ENCODE data around the gene LMBRD2. TPM values are rescaled to one million over a fixed set of nuclear protein-coding genes. Genes with fewer than 3 reads are reported as not detected.
"Not testable (repeated sequence)": the region's sequence is repeated elsewhere in the genome, so short reads cannot be mapped to it uniquely, and the experiment has no call there.

Gene LMBRD2
- total RNA-seq (10 to 100 TPM in 1 of 2 donors, 1 to 10 TPM in 1; 5.9 to 10.7 TPM), total RNA-seq (26.2 to 40.7 reads per million in 2 donors)

DNA sequence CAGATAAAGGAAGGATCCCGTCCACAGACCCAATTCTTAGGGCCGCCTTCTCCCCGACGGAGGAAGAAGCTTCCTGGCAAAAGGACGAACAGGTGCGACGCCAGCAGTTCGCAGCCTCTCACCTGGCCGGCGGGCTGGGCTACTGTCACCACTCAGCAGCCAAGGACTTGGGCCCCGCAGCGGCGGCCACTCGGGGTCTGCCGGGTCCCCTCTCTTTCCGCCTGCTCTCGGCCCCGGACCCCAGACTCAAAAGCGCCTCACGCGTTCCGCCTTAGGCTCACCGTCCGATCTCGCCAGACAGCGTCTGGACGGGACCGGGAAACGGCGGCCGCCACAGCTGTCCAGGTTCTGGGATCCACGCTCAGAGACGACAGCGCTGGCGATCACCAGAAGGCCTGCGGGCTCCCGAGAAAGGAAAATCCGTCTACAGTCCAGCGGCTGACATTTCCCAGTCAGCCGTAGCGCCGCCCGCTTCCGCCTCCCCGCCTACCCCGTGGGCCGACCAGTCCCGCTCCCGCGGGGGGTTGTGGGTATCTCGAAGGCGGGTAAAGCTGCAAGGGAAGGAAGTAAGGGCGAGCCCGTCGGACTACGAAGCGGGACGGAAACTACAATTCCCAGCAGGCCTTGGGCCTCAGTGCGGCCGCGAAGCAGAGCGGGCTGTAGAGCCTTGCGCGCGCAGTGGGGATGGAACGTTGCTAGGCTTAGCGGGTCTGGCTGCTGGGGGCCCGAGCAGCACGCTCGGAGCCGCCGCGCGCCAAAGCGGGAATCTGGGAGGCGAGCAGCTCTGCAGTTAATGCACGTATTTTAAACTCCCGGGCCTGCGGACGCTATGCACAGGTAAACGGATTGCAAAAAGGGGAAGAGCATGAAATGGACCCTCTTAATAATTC, at the start of gene LMBRD2, which contains the start of gene SKP2:
LMBRD2 (minus strand) TSS at position 454 of the 890 bp plus-strand sequence. CDS start 8,538 bp downstream, outside the sequence.
SKP2 (plus strand) TSS at position 678 of the 890 bp plus-strand sequence; CDS start at position 830, 152 bp downstream.
- Mint-ChIP-seq H3K27me3 (no peaks in the 10 kb centered on the region), H3K36me3 (ENCODE audit: low read depth) (peaks cover 7% of the 10 kb centered on the region), H3K4me1 (peaks cover 35% of the 10 kb centered on the region), H3K27ac (peak within 1 kb of the TSS; percentile 90), H3K4me3 (peak within 1 kb of the TSS; percentile 96)
- H3K9me3 ChIP-seq (ENCODE audit: control insufficient read depth, low read length, poor library complexity, severe bottlenecking), result no peaks in the 10 kb centered on the region
- DNase-seq, result peak; percentile 94 to 95 (median 94)
- ATAC-seq, result peak; percentile 99

DNA sequence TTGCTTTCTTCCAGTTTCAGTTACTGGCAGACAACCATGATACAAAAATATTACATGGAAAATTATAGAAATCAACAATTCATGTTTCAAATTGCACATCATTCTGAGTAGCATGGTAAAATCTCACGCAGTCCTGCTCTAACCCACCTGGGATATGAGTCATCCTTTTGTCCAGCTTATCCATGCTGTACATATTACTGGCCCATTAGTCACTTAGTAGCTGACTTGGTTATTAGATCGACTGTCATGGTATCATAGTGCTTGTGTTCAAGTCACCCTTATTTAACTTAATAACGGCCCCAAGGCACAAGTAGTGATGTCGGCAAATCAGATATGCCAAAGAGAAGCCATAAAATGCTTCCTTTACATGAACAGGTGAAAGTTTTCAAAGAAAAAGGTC, 48.8 kb upstream of the LMBRD2 start:
- Mint-ChIP-seq H3K36me3 (ENCODE audit: low read depth) (peaks cover 7% of the 10 kb centered on the region), H3K27ac (no peak overlapping the region), H3K4me1 (peaks cover 5% of the 10 kb centered on the region), H3K4me3 (no peak overlapping the region), H3K27me3 (no peaks in the 10 kb centered on the region)
- no peaks in the 10 kb centered on the region for H3K9me3 ChIP-seq (ENCODE audit: control insufficient read depth, low read length, poor library complexity, severe bottlenecking)
- DNase-seq, result no peak
- ATAC-seq, result no peak

DNA sequence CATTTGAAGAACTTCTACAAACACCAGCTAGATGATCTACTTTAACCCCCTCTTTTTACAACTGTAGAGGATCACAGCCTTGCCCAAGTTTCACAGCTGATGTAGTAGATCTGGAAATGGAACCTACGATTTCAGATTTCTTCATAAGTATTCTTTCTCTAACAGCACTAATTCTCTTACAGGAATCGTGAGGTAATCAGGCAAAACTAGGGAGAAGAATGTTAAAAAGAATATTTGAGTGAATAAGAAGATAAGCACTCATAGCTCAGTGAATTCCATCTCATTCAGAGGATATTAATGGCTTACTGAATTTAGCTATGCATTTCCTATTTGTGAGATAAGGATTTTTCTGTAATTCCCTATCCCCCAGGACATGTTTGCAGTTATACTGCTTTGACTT, 47.9 kb upstream of the LMBRD2 start:
- peaks cover 3% of the 10 kb centered on the region for H3K4me1 Mint-ChIP-seq
- ATAC-seq (no peak), DNase-seq (no peak)
- peaks cover 3% of the 10 kb centered on the region for H3K36me3 Mint-ChIP-seq (ENCODE audit: low read depth)
- no peak overlapping the region for H3K4me3 Mint-ChIP-seq
- H3K9me3 ChIP-seq (ENCODE audit: control insufficient read depth, low read length, poor library complexity, severe bottlenecking), result no peaks in the 10 kb centered on the region
- H3K27me3 Mint-ChIP-seq, result no peaks in the 10 kb centered on the region
- H3K27ac Mint-ChIP-seq, result no peak overlapping the region

DNA sequence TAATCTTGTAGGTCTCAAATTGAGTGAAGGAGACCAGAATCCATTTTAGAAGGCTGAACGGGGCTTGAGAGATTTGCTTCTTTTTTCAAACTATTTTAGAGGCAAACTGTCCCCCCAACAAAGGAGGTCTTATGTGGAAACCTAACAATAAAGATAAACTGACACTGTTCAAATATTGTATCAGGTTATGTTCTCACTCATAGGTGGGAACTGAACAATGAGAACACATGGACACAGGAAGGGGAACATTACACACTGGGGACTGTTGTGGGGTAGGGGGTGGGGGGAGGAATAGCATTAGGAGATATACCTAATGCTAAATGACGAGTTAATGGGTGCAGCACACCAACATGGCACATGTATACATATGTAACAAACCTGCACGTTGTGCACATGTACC, 47.1 kb upstream of the LMBRD2 start:
- not testable (repeated sequence) for DNase-seq; H3K36me3 Mint-ChIP-seq (ENCODE audit: low read depth); H3K27ac Mint-ChIP-seq; H3K27me3 Mint-ChIP-seq; H3K4me3 Mint-ChIP-seq; H3K9me3 ChIP-seq (ENCODE audit: control insufficient read depth, low read length, poor library complexity, severe bottlenecking); H3K4me1 Mint-ChIP-seq; ATAC-seq

DNA sequence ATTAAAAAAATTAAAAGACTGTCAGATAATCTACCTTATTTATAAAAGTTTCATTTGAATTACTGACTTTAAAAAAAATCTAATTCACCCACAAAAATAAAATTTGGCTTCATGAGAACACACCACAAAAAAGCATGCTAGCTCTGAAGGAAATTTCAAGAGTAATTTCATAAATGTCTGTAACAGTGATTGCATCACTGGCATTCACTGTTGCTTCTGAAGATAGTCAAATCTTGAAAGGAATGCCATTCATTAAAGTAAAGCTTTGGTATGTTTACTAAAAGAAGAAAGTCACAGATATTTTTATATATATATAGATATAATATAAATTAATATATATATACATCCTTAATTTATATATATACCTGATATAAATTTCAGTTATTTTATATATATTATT, 46.6 kb upstream of the LMBRD2 start:
- Mint-ChIP-seq H3K4me3 (no peak overlapping the region), H3K27ac (no peak overlapping the region), H3K36me3 (ENCODE audit: low read depth) (peaks cover 3% of the 10 kb centered on the region)

DNA sequence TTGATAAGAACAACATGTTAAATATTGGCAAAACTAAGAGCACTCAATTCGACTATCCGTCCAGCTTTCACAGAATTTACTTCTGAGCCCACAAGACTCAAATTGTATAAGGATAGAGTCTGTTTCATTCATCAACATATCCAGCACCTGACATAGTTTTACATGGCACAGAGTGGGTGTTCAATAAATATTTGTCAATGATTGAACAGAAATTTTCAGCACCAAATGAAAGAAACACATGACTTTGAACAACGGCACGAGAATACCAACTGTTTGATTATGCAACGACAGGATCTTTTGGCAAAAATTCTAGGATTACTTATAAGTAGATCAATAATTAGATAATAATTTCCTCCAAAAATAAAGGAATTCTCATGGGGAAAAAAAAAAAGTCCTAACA, 42.1 kb upstream of the LMBRD2 start:
- no peaks in the 10 kb centered on the region for H3K9me3 ChIP-seq (ENCODE audit: control insufficient read depth, low read length, poor library complexity, severe bottlenecking)
- DNase-seq (no peak), ATAC-seq (no peak)
- Mint-ChIP-seq H3K27ac (no peak overlapping the region), H3K4me1 (no peaks in the 10 kb centered on the region), H3K36me3 (ENCODE audit: low read depth) (peaks cover 3% of the 10 kb centered on the region), H3K4me3 (no peak overlapping the region), H3K27me3 (no peaks in the 10 kb centered on the region)

More for the DNA sequence above, 46.6 kb upstream of the LMBRD2 start:
- H3K9me3 ChIP-seq (ENCODE audit: control insufficient read depth, low read length, poor library complexity, severe bottlenecking), result no peaks in the 10 kb centered on the region
- H3K4me1 Mint-ChIP-seq, result peaks cover 1% of the 10 kb centered on the region
- no peaks in the 10 kb centered on the region for H3K27me3 Mint-ChIP-seq
- no peak for DNase-seq
- no peak for ATAC-seq

DNA sequence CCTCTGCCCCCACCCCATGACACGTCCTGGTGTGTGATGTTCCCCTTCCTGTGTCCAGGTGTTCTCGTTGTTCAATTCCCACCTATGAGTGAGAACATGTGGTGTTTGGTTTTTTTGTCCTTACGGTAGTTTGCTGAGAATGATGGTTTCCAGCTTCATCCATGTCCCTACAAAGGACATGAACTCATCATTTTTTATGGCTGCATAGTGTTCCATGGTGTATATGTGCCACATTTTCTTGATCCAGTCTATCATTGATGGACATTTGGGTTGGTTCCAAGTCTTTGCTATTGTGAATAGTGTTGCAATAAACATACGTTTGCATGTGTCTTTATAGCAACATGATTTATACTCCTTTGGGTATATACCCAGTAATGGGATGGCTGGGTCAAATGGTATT, 32.7 kb upstream of the LMBRD2 start:
- ATAC-seq; H3K27me3 Mint-ChIP-seq; H3K9me3 ChIP-seq (ENCODE audit: control insufficient read depth, low read length, poor library complexity, severe bottlenecking); H3K4me3 Mint-ChIP-seq; H3K4me1 Mint-ChIP-seq; H3K27ac Mint-ChIP-seq; DNase-seq: not testable (repeated sequence)
- H3K36me3 Mint-ChIP-seq (ENCODE audit: low read depth), result peaks cover 13% of the 10 kb centered on the region

DNA sequence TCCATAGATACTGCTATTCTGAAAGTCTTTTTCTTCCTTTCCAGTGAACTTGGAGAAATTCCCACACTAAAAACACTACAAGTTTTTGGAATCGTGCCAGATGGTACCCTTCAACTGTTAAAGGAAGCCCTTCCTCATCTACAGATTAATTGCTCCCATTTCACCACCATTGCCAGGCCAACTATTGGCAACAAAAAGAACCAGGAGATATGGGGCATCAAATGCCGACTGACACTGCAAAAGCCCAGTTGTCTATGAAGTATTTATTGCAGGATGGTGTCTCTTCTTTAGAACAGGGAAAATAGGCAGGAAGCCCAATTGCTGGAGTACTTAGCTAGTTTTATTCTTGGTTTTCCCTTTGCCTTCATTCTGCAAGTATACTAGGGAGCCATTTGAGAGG, 30.1 kb upstream of the LMBRD2 start:
- no peak overlapping the region for H3K27ac Mint-ChIP-seq
- ATAC-seq (no peak), DNase-seq (no peak)
- peaks cover 11% of the 10 kb centered on the region for H3K36me3 Mint-ChIP-seq (ENCODE audit: low read depth)
- H3K9me3 ChIP-seq (ENCODE audit: control insufficient read depth, low read length, poor library complexity, severe bottlenecking), result no peaks in the 10 kb centered on the region
- H3K4me3 Mint-ChIP-seq, result peak overlapping the region; percentile 9
- peaks cover 5% of the 10 kb centered on the region for H3K4me1 Mint-ChIP-seq
- H3K27me3 Mint-ChIP-seq, result no peaks in the 10 kb centered on the region

DNA sequence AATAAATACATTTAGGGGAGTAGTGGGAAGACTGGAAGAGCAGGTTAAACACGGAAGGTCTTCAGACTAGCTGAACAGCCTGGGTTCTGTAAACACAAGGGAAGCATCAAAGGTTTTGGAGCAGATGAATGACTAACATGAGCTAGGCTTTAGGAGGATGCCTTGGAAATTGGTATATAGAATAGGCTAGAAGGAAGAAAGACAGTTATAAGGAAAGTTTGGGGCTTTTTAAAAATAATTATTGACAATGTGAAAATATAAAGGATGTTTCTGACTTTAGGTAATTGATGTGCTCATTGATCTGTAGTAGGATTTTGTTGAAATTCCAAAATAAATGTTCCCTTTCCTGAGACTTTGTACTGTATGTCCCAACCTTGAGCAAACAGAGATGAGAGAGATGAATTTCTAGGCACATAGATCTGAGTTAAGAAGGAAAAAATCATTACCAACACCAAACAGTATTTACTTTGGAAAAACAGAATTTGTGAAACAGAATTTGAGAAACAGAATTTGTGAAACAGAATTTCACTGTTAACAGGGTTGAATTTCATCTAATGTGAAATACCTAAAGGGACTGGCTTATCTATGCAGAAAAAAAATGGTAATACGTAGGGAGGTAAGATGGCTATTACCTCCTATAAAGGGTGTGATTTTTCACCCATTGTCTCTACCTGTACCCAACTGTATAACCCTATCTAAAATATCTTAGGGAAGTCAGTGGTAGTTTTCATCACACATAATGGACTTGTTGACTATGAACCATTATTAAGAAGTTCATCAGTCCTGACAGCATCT, 29.1 kb upstream of the LMBRD2 start:
- Mint-ChIP-seq H3K27ac (peak overlapping the region; percentile 51), H3K4me3 (no peak overlapping the region), H3K27me3 (no peaks in the 10 kb centered on the region), H3K4me1 (peaks cover 5% of the 10 kb centered on the region), H3K36me3 (ENCODE audit: low read depth) (peaks cover 9% of the 10 kb centered on the region)
- no peaks in the 10 kb centered on the region for H3K9me3 ChIP-seq (ENCODE audit: control insufficient read depth, low read length, poor library complexity, severe bottlenecking)
- DNase-seq (no peak), ATAC-seq (no peak)

DNA sequence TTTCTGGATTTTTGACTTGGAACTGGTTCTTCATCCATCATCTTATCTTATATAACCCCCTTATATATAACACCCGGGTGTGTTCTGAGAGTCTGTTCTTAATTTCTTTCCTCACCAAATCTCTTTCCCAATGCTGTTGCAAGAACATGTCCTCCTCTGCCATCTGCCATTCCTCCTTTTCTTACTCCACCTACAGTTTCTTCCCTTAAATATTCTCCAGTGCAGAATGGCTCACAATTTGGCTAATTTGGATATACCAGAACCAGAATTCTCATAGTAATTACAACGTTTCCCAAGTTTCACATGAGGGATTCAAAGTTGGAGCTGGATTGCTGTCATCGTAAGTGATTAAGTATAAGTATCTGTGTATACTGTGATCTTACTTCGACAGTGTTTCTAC, 28.3 kb upstream of the LMBRD2 start:
- peaks cover 5% of the 10 kb centered on the region for H3K4me1 Mint-ChIP-seq
- H3K4me3 Mint-ChIP-seq, result no peak overlapping the region
- peak overlapping the region; percentile 51 for H3K27ac Mint-ChIP-seq
- no peaks in the 10 kb centered on the region for H3K9me3 ChIP-seq (ENCODE audit: control insufficient read depth, low read length, poor library complexity, severe bottlenecking)
- no peaks in the 10 kb centered on the region for H3K27me3 Mint-ChIP-seq
- H3K36me3 Mint-ChIP-seq (ENCODE audit: low read depth), result peaks cover 13% of the 10 kb centered on the region
- no peak for ATAC-seq
- no peak for DNase-seq

DNA sequence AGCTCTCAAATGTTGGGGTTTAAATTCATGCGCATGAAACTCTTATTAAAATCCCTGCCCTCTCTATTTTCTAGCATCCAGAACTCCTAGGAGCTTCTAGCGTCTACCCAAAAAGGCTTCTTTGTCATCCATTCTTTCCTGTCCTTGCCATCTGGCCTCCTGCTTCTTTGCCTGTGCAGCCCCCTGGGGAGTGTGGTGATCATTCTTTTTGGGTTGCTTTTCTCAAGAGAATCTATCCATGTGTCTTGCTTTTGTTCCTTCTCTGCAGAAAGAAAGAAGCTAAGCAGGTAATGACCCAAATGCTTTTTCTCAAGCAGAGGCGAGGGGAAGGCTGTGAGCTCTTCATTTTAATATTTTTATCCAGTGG, 26.8 kb upstream of the LMBRD2 start:
- Mint-ChIP-seq H3K36me3 (ENCODE audit: low read depth) (peaks cover 19% of the 10 kb centered on the region), H3K4me3 (no peak overlapping the region), H3K27ac (no peak overlapping the region), H3K27me3 (no peaks in the 10 kb centered on the region), H3K4me1 (peaks cover 8% of the 10 kb centered on the region)
- no peak for DNase-seq
- ATAC-seq, result no peak
- H3K9me3 ChIP-seq (ENCODE audit: control insufficient read depth, low read length, poor library complexity, severe bottlenecking), result no peaks in the 10 kb centered on the region

DNA sequence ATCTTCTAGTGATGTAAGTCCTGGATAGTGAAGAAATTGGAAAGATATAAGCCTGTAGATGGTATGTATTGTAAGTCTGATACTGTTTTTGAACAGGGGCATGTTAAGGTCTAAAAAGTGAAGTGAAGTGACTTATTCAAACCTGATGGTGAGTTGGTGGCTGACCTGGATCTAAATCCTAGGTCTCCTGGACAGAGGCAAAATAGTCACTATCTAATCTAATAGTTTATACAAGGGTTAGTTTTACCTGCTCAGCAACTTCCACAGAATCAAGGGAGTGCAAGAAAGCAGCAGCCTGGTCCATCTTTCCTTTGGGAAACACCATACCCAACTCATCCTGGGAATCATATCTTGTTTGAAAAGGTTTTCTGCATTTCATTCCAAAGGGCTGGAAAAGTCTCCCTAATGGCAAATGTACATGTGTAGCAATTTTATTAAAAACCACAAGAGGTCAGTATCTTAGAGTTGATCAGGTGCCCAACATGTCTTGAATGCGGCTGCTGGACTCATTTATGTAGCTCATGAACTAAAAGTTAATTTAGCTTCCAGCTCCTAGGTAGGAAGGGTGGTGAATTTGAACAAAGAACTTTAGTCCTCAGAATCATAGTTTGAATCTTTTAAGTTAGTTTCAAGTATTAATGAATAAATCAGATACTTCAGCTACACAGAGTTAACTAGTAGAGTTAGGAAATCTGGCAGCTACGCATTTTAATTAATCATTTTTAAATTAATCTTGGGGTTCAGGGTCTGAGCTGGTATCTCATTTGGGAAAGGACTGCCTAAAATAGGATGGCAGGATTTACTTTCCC, 26.2 kb upstream of the LMBRD2 start:
- no peak for DNase-seq
- Mint-ChIP-seq H3K4me3 (no peak overlapping the region), H3K36me3 (ENCODE audit: low read depth) (peaks cover 19% of the 10 kb centered on the region), H3K27me3 (no peaks in the 10 kb centered on the region), H3K4me1 (peaks cover 8% of the 10 kb centered on the region), H3K27ac (no peak overlapping the region)
- no peak for ATAC-seq
- no peaks in the 10 kb centered on the region for H3K9me3 ChIP-seq (ENCODE audit: control insufficient read depth, low read length, poor library complexity, severe bottlenecking)

DNA sequence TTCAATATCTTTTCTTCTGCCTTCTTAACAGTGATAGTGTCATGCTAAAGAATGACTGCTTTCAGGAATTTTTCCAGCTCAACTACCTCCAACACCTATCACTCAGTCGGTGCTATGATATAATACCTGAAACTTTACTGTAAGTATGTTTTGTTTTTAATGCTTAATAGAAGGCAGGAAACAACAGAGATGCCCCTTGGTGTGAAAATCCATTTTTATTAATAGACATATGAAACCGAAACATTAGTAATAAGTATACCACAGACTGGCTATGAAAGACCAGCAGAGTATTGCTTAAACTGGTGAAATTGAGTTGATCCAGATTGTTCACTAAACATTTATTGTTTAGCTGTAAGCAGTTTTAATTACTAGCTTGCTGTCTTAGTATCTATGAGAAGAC, 25.5 kb upstream of the LMBRD2 start:
- no peaks in the 10 kb centered on the region for H3K27me3 Mint-ChIP-seq
- H3K9me3 ChIP-seq (ENCODE audit: control insufficient read depth, low read length, poor library complexity, severe bottlenecking), result no peaks in the 10 kb centered on the region
- peaks cover 8% of the 10 kb centered on the region for H3K4me1 Mint-ChIP-seq
- H3K4me3 Mint-ChIP-seq, result no peak overlapping the region
- ATAC-seq (no peak), DNase-seq (no peak)
- peaks cover 19% of the 10 kb centered on the region for H3K36me3 Mint-ChIP-seq (ENCODE audit: low read depth)
- no peak overlapping the region for H3K27ac Mint-ChIP-seq

Measured in T-helper 17 cell (primary cell).